Urothelium cell line (cell line): ENCODE results near the gene SPDYE16.
"Not testable (repeated sequence)": the region's sequence is repeated elsewhere in the genome, so short reads cannot be mapped to it uniquely, and the experiment has no call there.

Experiments used
- DNase-seq: peaks from one replicate; pipeline ENCODE4 v3.0.0; 2011; ENCODE audit warnings: low spot score, mixed read lengths
- FAIRE-seq: peaks from 2 replicates; lab custom pipeline; 2011; peaks lifted over from hg19 to GRCh38; lab: Jason Lieb, UNC

SPDYE16 gene

DNA sequence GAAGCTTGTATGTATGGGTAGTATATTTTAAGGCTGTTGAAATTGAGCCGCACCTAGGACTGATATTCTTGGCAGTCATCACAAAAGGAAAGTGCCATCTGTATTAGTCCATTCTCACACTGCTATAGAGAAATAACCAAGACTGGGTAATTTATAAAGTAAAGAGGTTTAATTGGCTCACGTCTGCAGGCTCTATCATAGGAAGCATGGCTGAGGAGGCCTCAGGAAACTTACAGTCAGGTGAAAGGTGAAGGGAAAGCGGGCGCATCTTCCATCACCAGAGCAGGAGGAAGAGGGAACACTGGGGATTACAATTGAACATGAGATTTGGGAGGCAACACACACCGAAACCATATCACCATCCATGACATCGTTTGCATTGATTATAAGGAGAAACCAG is 8.9 kb upstream of the SPDYE16 start:
- not testable (repeated sequence) for FAIRE-seq, DNase-seq

DNA sequence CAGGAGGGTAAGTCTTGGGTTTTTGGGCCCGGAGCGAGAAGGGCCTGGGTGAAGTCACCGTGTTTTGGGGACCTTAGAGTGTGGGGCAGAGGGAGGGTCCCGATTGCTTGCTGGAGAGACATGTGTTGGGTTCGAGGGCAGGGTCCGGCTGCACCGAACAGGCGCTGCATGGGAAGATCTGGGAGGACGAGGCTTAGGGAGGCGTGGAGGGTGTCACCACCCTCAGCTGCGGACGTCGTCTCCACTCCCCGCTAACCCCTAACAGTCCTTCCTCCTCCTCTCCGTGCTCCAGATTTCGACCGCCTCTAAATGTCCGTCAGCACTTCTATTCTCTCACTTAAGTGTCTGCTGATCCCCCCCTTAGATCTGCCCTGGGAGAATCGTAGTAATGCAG is 6.8 kb upstream of the SPDYE16 start:
- not testable (repeated sequence) for FAIRE-seq, DNase-seq

DNA sequence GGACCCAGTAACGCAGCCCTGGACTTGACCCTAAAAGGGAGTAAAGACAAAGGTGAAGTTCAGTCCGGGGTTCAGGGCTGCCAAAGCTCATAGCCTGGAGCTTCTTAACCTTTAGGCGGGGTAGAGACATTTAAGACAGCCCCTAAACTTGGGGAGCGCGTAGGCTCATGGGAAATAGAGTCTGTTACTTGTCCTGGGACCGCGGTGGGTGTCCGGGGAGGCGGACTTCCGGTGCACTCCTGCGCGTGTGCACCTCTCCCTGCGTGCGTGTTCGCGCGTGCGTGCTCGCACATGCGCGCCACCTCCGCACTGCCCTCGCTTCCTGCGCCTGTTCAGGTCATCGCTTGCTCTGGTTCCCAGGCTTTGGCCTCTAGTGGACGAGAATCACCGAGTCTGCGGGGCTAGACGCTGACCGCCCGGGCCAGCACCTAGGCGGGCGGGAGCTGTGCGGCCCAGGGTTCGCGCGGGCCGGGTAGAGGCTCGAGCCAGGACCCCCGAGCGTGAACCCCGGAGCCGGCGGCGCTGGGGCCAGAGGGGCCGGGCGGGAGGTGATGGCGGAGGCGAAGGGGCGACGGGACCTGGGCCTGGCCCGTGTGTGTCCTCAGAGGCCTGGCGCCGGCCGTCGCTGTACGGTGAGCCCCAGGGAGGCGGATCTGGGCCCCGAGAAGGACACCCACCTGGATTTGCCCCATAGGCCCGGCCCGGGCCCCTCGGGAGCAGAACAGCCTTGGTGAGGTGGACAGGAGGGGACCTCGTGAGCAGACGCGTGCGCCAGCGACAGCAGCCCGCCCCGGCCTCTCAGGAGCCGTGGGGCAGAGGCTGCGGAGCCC is 6.1 kb upstream of the SPDYE16 start:
- peak; percentile 42 for DNase-seq
- FAIRE-seq, result not testable (repeated sequence)

DNA sequence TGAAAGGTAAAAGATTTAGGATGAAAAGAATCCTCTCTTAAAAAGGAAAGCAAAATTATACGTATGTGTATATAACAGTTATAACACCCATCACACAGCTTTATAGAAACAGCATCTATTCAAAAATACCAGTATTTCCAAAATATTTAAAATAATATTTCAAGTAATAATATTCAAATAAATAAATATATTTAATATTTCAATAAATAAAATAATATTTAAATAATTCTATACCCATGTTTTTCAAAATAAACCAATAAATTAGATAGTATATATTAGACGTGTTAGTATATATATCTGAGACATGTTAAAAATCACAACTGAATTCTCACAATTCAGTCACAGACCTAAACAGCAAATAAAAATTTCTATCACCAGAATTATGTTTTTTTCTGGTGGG is 11.5 kb downstream of the SPDYE16 start:
- FAIRE-seq, DNase-seq: not testable (repeated sequence)

DNA sequence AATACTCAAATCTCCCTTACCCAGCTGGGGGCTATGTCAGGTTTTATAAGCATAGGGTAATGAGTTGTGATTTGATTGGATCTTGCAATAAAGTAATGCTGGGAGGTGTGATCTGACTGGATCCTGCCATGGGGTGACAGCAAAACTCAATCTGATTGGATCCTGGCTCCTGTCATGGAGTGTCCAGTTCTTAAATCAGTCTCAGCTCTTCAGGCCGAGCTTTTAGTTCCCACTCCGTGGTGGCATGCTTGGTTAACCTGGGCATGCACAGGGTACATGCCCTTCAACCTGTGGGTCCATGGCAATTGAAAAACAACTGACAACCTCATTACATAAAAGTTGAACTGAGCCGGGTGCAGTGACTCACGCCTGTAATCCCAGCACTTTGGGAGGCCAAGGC is 16.9 kb downstream of the SPDYE16 start:
- not testable (repeated sequence) for DNase-seq, FAIRE-seq

DNA sequence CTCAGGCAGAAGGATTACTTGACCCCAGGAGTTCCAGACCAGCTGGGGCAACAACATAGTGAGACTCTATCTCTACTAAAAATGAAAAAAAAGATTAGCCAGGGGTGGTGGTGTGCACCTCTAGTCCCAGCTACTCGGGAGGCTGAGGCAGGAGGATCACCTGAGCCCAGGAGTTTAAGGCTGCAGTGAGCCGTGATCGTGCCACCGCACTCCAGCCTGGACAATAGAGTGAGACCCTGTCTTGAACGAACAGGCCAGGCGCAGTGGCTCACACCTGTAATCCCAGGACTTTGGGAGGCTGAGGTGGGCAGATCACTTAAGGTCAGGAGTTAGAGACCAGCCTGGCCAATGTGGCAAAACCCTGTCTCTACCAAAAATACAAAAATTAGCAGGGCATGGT is 26.2 kb downstream of the SPDYE16 start:
- not testable (repeated sequence) for FAIRE-seq

DNA sequence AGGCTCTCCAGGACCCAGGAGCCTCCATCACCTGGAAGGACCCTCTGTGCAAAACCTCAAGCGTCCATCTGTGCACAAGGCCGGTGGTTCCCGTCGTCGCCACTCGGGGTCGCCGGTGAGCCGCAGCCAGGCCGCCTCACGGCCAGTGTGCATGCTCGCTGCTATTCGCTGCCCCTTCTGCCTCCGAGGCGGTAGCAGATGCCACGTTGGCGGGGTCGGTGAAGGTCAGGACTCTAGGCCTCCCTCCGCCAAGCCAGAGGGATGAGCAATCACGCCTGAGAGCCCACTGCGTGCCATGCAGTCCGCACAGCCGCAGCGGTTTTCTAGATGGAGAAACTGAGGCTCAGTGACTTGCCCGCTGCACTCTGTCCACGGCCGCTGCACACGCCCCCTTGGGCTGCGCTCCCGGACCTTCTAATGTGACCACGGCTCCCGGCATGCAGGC is 27.1 kb downstream of the SPDYE16 start:
- no peak for DNase-seq

More for the DNA sequence above, 26.2 kb downstream of the SPDYE16 start:
- DNase-seq, result not testable (repeated sequence)

DNA sequence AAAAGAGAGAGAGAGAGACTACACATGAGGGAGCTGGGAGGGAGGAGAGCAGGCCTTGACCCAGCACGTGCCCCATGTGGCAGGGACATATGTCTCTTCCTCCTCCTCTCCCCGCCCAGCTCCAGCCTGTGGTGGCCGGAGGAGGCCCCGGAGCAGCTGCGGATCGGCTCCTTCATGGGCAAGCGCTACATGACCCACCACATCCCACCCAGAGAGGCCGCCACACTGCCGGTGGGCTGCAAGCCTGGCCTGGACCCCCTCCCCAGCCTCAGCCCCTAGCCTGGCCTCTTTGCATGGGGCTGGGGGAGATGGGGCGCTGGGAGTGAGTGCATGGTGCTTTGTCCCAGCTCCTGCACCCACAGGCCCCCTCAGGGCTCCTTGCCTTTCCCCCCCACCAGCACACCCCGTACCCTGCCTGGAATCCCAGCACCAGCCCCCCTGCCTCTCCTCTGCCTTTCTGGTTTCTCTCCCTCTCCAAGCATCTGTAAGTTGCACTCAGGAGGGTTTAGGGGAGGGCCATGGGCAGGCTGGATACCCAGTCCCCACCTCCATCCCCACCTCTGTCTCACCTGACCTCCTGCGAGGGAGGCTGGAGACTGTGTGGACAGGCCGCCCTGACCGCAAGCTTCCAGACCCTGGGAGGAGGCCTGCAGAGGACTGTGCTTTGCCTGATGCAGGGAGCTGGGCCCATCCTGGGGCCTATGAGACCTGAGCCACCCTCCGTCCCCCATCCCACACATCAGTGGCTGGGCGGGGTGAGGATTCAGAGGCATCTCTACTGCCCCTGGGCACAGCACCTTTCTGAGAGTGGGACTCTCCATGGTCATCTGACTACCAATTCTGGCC is 27.9 kb downstream of the SPDYE16 start:
- FAIRE-seq (no peak), DNase-seq (no peak)

More for the DNA sequence above, 27.1 kb downstream of the SPDYE16 start:
- no peak for FAIRE-seq

DNA sequence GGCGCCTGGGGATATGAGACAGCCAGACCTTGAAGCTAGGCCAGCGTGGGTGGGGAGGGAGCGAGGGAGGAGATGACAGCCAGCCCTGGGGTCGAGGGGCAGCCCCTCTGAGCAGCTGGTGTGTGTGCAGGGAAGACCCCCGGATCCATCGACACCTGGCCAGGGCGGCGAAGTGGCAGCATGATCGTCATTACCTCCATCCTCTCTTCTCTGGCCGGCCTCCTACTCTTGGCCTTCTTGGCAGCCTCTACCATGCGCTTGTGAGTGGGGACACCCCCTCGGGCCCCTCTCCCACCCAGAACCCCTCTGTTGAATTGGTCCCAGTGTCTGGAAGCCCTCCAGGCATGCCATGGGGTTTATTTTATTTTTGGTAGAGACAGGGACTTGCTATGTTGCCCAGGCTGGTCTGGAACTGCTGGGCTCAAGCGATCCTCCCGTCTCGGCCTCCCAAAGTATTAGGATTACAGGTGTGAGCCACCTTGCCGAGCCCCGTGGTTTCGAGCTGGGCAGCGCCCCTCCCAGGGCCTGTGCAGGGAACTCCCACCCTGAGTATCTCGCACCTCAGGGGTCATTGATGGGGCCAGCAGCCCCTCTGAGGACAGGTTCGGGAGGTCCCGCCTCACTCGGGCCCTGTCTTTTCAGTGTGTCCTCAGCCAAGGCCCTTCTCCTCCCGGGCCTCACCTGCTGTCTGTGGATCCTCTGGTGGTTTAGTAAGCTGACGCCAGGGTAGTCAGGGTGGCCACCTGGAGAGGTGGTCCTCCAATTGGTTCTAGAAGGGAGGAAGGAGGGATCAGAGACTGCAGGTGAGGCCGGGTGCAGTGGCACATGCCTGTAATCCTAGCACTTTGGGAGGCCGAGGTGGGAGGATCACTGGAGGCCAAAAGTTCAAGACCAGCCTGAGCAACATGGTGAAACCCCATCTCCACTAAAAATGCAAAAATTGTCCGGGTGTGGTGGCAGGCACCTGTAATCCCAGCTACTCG is 29.0 kb downstream of the SPDYE16 start:
- FAIRE-seq (no peak), DNase-seq (no peak)

DNA sequence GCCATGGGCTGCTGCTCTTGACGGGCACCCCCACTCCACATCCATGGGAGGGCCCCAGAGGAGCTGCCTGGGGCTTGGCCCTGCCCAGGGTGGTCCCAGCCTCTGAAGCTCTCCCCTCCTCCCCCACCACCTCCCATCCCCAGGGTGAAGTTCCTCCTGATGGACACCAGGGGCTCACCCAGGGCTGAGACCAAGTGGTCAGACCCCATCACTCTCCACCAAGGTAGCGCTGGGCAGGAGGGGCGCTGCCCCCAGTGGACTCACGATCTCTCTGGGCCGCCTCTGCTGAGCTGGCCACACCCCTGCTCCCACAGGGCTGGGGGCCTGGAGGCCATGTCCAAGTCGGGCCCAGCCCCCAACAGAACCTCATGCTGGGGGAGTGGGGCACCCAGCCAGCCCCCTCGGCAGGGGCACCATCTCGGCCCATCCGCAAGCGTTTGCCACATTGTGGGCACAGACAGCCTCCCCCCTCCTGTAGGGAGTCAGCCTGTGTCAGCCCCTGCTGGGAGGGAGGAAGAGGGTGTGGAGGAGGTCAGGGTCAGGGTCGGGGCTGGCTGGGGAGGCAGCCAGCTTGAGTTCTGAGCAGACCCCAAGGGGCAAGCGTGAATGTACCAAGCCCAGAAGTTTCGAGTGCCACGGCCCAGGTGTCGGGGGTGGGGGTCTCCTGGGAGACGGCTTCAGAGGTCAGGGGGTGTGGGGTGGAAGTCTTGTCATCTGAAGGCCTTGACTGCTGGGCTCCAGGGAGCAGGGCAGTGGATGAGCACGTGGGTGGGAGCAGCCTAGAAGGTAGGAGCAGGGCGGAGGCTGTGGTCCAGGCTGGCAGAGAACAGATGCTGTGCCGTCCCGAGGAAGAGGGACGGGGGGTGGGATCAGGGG is 29.9 kb downstream of the SPDYE16 start:
- no peak for FAIRE-seq
- no peak for DNase-seq

DNA sequence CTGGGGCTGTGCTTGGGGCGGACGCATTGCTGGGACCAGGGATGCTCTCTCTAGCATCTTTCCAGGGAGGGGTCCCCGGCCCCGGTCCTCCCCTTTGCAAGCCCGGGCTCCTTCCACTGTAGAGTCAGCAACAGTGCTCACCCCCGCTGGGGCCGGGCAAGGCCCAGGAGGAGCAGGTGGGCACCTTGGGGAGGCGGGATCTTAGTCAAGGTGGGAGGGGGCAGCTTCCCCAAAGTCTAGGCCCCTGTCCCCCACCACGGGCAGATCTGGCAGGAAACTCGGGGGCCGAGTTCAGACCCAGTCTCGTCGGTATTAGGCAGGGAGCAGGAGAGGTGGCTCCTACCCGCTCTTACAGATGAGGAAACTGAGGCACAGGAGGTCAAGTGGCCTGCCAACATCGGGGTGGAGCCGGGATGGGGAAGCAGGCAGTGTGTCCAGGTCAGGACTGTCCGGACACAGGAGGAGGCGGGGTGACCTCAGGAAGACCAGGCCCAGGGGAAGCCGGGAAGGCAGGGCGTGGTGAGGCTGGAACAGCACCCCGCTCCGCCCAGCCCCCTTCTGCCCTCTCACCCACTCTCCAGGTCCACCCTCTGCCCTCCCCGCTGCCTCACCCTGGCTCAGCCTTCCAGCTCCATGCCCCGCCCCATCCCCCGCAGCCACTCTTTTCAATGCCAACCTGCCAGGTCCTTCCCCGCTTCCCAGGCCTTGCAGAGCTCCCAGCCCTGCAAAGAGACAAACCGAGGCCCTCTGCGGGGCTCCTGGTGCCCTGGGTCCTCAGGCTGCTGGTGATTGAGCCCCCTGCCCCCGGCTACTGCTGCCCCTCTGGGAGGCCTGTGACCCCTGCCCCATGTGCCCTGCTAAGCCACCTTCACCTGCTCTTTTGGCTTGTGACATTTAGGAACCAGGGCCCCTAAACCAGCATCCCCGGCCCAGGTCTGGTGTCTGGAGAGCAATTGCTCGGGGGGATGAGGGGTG is 30.9 kb downstream of the SPDYE16 start:
- not testable (repeated sequence) for DNase-seq, FAIRE-seq

DNA sequence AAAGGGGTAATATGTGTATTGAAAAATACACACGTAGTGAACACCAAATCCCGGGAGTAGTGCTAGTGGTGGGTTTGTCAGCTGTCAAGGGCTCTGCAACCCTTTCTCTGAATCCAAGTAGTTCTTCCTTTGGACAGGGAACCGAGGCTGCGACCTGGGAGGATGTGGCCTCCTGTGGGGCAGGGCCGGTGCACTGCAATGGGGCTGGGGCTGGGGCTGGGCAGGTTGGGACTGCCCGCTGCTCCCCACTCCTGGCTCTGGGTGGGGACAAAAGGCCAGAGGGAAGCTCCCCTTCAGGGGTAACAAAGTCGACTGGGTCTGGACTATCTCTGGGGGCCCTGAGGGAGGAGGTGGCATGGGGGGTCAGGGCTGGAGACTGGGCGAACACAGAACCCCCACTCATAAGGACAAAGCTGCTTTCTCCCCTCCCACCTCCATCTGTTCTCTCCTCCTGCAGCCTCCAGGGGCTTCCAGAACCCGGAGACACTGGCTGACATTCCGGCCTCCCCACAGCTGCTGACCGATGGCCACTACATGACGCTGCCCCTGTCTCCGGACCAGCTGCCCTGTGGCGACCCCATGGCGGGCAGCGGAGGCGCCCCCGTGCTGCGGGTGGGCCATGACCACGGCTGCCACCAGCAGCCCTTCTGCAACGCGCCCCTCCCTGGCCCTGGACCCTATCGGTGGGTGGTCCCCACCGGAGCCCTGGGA is 31.7 kb downstream of the SPDYE16 start:
- DNase-seq, FAIRE-seq: not testable (repeated sequence)

DNA sequence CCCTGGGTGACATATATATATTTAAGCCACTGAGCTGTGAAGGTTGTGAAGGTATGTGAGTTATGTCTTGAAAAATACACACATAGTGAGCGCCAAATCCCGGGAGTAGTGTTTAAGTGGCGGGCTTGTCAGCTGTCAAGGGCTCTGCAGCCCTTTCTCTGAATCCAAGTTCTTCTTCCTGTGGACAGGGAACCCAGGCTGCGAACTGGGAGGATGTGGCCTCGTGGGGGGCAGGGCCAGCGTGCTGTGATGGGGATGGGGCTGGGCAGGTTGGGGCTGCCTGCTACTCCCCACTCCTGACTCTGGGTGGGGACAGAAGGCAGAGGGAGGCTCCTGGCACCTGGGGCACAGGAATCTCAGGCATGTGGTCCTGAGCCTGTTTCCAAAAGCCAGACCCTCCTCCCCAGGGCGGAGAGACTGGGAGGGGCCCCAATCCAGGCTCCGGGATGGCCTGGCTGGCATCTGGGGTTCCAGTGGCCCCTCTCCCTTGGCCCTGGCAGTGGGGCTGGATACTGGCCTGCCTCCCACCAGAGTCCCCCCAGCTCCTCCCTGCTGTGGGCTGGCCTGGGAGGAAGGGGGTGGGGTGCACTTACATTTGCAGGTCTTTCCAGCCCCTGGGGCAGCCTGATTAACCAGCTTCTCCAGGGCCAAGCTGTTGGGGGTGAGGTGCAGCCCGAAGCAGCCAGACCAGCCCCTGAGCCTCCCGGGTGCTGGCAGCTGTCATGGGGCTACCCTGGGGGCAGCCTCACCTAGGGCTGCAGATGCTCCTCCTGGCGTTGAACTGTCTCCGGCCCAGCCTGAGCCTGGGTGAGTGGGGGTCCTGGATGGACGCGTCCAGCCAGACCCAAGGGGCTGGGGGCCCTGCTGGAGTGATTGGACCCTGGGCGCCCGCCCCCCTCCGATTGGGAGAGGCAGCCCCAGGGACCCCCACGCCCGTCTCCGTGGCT is 32.9 kb downstream of the SPDYE16 start, which contains the start of gene UPK3B:
UPK3B (plus strand) TSS at position 622 of the 947 bp plus-strand sequence; CDS start at position 723, 101 bp downstream.
- FAIRE-seq (peak; percentile 40), DNase-seq (peak; percentile 53)

DNA sequence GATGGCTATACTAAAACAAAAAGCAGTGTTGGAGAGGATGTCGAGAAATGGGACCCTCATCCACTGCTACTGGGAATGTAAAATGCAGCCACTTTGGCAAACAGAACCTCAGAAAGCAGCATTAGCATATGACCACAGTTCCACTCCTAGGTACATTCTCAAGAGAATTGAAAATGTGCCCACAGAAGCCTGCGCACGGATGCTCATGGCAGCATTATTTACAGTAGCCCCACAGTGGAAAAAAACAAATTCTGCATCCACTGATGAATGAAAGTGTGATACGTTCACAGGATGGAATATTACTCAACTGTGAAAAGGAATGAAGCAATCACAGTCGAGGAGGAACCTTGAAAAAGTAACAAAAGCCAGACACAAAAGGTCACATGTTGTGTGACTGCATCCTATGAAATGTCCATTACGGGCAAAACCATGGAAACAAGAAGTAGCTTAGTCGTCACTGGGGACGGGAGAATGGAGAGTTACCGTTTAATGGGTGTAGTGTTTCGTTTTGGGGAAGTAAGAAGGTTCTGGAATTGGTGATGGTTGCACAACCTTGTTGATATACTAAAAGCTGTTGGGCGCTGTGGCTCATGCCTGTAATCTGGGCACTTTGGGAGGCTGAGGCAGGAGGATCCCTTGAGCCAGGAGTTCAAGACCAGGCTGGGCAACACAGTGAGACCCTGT is 35.2 kb downstream of the SPDYE16 start:
- no peak for FAIRE-seq
- DNase-seq, result no peak

DNA sequence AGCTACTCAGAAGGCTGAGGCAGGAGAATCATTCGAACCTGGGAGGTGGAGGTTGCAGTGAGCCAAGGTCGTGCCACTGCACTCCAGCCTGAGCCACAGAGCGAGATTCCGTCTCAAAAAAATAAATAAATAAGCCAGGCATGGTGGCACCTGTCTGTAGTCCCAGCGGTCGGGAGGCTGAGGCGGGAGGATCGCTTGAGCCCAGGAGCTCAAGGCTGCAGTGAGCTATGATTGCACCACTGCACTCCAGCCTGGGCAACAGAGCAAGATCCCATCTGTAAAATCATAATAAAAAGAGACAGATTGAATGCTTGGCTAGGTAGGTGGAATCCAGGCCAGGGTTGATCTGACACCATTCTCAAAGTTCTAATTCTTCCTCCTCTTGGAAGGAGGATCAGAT is 36.5 kb downstream of the SPDYE16 start:
- FAIRE-seq, DNase-seq: not testable (repeated sequence)

DNA sequence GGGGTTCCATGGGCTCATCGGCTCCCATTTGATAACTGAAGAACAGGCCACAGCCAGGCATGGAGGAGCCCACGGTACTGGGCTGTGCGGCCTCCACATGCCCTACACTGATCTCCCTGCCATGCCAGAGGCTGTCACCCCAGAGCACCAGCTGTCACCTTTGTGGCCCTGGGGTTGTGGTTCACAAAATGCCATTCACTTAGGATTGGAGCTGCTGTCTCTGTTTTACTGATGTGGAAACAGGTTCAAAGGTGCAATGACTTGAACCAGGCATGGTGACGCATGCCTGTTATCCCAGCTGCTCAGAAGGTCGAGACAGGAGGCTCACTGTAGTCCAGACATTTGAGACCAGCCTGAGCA is 37.0 kb downstream of the SPDYE16 start:
- FAIRE-seq, result no peak
- DNase-seq, result no peak
